Brain pericyte (primary cell): ENCODE data around the gene MALRD1.
"Not testable (repeated sequence)": the region's sequence is repeated elsewhere in the genome, so short reads cannot be mapped to it uniquely, and the experiment has no call there.

Source experiments
- DNase-seq: peaks from one replicate; pipeline ENCODE4 v3.0.0-alpha.2; 2012; ENCODE audit warnings: low read depth, low spot score

MALRD1 gene

GRCh38 chr10:19769826-19770225 lies 721.2 kb downstream of the MALRD1 start:
- not testable (repeated sequence) for DNase-seq

GRCh38 chr10:19772972-19773371 lies 724.4 kb downstream of the MALRD1 start:
- no peak for DNase-seq

GRCh38 chr10:19775296-19775695 lies 726.7 kb downstream of the MALRD1 start:
- no peak for DNase-seq

GRCh38 chr10:19777806-19778205 lies 729.2 kb downstream of the MALRD1 start:
- no peak for DNase-seq

- DNase-seq, result no peak
Observed at GRCh38 chr10:19778996-19779395, 730.4 kb downstream of the MALRD1 start.

GRCh38 chr10:19782430-19783089 lies 734.0 kb downstream of the MALRD1 start:
- DNase-seq, result no peak

- no peak for DNase-seq
Observed at GRCh38 chr10:19783721-19784120, 735.1 kb downstream of the MALRD1 start.
